ENCODE data around the gene TMEM207.

TMEM207 gene

GRCh38 chr3:190444006-190444405, 5.7 kb downstream of the TMEM207 start:
- no peak for DNase-seq

DNA sequence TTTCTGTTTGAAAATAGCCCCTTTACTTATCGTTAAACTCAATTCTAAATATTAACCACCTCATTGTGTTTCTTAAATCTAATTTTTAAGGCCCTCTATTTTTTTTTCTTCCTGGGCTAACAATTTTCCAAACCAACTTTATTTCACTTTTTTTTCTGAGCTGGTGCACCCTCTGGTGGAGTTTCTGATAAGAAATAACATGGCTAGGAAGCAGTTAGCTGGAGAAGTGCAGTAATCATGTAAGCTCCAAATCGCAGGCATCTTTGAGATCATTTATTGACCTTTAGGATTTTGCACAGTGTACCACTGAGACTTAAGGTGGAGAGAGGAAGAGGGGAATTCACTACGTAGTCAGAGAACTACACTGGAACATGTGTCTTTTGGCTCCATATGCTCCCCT, 6.4 kb downstream of the TMEM207 start:
- no peak for DNase-seq

DNA sequence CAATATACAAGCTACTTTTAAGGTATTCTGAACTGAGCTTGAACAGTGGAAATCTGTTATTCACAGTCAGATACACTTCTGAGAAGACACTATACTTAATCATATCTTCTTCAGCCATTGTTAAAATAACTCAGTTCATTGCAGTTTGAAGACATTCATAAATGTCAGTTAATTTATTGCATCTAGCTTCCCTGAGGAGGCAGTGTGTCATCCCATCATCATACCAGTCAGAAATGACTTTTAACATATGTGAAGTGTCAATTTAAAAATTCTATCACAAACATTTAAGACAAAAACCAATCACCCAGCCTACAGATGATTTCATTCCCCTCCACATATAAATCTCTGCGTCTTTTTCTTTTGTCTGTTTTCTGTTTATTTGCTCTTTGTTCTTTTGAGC, 7.5 kb downstream of the TMEM207 start:
- DNase-seq, result no peak

DNA sequence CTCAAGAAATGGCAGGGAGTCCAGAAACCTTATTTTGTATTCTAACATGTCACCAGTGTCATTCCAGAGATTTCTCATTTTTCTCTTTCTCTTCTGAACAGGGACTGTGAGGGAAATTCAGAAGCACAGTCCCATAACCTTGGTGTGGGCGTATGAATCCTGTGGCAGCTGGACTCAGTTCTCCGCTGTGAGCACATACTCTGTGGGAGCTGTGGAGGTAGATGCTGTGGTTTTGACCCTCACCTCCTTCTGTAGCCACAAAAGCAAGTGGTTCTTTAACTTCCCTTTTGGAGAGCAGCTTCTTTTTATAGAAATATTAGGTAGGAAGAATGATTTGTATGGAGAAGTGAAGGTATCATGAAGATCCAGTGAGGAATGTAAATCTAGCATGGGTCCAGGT, 13.4 kb downstream of the TMEM207 start:
- DNase-seq, result no peak

DNA sequence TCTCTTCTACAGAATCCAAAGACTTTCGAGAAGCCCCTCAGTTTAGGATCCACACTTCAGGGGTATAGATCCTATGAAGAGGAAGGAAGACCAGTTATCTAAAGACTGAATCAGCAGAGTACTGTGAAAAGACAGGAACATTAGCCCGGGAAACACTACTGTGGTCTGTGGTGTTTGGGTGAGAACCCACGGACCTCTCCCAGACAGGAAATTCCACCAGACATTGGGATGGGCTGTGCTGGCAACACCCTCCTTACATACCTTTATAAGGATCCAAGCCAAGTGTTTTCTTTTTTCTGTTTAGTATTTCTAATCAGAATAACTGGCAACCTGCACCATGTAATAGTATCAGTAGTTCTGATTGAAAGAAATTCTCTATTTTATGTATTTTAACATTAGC, 14.1 kb downstream of the TMEM207 start:
- DNase-seq, result no peak

DNA sequence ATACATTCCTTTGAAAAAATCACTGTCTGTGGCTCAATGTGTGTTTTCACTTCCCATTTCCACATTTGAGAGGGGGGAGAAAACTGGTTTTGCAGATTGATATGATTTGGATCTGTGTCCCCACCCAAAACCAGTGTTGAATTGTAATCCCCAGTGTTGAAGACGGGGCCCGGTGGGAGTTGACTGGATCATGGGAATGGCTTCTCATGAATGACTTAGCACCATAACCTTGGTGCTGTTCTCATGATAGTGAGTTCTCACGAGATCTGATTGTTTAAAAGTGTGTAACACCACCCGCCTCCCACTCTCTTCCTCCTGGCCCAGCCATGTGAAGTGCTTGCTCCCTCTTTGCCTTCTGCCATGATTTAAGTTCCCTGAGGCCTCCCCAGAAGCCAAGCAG, 16.1 kb downstream of the TMEM207 start:
- no peak for DNase-seq

- DNase-seq, result no peak
Observed at GRCh38 chr3:190432216-190432615, 17.5 kb downstream of the TMEM207 start.

DNA sequence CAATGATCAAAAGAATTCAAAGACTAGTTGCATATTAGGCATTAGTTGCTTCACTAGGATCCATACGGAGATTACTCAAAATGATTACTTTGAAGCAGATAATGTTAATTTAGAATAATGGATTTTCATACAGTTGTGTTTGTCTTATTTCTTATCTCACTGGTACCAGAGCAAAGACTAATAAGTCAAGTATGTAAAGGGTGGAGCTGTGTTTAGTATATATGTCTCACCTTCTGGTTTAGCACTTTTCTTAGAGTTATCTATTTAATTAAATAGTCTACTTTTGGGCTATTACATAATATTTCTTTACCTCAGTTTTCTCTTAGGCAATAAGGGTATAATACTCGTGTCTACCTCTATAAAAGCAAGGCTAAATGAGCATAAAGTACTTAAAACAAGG, 18.8 kb downstream of the TMEM207 start:
- DNase-seq, result no peak

- DNase-seq, result no peak
Observed at GRCh38 chr3:190429681-190430080, 20.0 kb downstream of the TMEM207 start.

- DNase-seq, result no peak
Observed at GRCh38 chr3:190426806-190427507, 22.7 kb downstream of the TMEM207 start.

- no peak for DNase-seq
Observed at GRCh38 chr3:190425833-190426232, 23.9 kb downstream of the TMEM207 start.

- no peak for DNase-seq
Observed at GRCh38 chr3:190424478-190425439, 24.9 kb downstream of the TMEM207 start.

DNA sequence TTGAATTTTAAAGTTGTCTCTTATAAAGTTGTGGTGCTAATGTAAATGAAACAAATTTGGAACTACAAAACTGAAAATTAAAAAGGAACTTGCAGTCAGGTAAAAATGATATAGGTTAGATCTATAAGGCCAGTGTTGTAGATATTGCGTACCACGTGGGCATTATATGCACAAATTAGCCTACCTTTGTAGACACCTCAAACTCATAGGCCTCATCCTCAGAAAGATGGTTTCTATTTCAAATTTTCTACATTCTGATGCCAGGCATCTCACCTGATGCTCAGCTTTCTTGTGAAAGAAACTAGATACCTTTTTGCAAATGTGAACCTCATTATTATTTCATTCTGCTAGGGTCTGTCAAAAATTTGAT, 25.6 kb downstream of the TMEM207 start:
- DNase-seq, result no peak

DNA sequence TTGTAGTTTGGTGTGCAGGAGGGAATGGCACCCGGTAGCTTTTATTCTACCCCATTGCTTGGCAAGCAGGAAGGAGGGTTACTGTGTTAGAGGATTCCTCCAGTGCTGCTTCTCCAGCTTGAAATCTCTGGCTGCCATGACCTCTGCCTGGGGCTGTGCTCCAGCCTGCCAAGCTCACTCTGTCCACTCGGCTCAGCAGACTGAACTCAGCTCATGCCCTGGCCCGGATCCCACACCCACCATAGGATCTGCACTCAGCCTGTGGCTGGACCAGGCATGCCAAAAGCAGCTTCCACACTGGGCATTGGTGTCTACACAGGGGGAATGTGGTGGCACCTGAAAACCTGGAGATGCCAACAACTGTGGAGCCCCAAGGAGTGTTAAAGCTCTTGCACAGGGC, 35.4 kb downstream of the TMEM207 start:
- no peak for DNase-seq

- DNase-seq, result no peak
Observed at GRCh38 chr3:190404715-190405114, 45.0 kb downstream of the TMEM207 start.

DNA sequence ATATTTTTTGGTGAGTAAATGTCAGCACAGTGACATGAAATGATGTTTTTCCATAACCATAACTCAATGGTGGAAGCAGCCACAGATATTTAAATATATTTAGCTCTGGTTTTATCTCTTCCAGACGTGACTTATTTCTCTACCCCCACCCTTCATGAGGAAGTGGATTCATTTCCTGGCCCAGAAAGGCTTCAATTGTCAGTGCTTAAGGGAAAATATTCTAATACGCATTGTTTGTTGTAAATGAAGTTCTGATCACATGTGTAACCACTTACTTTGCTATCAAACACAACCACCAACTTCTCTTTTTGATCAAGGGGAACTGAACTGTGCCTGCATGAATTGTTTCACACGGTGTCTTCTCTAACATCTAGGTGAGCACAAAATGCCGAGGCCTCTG, 47.7 kb downstream of the TMEM207 start:
- DNase-seq, result no peak

GRCh38 chr3:190399677-190400076, 50.0 kb downstream of the TMEM207 start:
- DNase-seq, result no peak

- DNase-seq, result no peak
Observed at GRCh38 chr3:190397889-190398288, 51.8 kb downstream of the TMEM207 start.

- DNase-seq, result no peak
Observed at GRCh38 chr3:190396001-190396400, 53.7 kb downstream of the TMEM207 start.

DNA sequence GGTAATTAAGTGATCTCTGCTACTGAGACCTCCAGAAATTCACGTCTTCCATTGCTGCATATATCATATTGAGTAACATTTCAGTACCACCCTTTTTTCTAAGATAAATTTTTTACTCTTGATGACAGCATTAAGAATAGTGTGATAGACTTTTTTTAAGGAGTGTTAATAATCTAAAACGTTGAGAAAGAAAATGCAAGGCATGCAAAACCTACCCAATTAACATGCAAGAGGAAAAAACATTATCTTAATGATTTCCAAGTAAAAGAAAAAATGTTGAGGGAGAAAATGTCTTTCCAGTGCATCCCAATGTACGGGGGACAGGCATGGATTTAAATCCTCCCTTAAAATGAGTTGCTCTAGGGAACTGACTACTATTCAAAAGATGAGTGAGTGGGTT, 61.0 kb downstream of the TMEM207 start:
- DNase-seq, result no peak

GRCh38 chr3:190387578-190388213, 62.0 kb downstream of the TMEM207 start, which contains the start of gene CLDN16:
CLDN16 (plus strand) TSS chr3:190388163; CDS start chr3:190388330, 167 bp downstream.
- no peak for DNase-seq

DNA sequence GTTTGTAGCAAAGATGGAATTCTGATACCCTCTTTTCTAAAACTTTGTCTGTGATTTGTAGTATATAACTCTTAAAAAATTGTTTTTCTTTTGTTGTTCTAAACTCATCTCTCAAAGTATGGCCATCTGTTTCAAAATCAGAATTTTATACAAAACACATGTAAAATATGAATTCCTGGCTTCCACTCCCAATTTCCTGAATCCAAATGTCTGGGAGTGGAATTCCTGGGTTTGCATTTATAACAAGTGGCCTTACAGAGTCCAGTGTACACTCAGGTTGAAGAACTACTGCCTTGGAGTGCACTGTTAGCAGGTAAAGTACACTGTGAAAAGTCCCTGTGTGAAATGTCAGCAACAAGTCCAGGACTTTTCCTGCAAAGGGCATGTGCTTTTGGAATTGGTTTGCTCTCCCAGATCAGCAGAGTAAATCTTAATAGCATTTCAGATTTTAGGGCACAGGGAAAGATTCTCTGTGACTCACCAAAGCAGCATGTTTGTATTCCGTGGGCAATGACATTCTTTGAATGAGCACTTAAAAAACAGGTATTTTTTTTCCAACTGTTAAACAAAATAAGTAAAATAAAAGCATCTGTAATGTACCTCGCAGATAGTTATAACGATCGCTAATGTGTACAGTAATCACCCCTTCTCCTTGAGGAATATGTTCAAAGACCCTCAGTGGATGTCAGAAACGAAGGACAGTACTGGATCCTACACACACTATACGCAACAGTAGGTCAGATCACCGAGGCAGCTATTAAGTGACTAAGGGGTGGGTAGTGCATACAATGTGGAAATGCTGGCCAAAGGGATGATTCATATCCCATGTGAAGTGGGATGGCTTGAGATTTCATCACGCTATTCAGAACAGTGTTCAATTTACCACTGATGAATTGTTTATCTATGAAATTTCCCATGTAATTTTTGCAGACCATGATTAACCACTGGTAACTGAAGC, 63.7 kb downstream of the TMEM207 start:
- no peak for DNase-seq

Measured in activated CD4-positive, alpha-beta T cell treated with anti-CD3 and anti-CD28 coated beads for 1 hour (primary cell).